RKO (cell line): ENCODE data around the gene CALM3.
A peak's percentile ranks its signal among the peaks of the same experiment; 100 is the strongest.

Experiments
- DNase-seq: peaks from one replicate; pipeline ENCODE4 v3.0.0-alpha.2; 2016; ENCODE audit warnings: low spot score

CALM3 gene

DNA sequence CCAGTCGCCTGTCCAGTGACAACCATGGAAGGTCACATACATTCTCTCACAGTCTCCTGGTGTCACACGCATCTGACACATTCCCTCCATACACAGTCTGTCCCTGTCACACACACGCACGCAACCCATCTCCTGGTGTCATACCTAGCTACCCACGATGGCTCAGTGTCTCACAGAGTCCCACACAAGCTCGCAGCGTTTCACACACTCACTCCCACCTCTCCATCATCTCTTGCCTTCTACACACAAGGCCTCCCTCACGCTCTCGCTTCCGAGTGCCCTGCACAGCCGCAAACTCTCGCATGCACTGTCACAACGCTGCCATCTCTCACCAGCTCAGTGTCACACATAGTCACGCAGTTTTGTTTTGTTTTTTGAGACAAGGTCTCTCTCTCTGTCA lies 36.1 kb downstream of the CALM3 start:
- DNase-seq, result no peak

DNA sequence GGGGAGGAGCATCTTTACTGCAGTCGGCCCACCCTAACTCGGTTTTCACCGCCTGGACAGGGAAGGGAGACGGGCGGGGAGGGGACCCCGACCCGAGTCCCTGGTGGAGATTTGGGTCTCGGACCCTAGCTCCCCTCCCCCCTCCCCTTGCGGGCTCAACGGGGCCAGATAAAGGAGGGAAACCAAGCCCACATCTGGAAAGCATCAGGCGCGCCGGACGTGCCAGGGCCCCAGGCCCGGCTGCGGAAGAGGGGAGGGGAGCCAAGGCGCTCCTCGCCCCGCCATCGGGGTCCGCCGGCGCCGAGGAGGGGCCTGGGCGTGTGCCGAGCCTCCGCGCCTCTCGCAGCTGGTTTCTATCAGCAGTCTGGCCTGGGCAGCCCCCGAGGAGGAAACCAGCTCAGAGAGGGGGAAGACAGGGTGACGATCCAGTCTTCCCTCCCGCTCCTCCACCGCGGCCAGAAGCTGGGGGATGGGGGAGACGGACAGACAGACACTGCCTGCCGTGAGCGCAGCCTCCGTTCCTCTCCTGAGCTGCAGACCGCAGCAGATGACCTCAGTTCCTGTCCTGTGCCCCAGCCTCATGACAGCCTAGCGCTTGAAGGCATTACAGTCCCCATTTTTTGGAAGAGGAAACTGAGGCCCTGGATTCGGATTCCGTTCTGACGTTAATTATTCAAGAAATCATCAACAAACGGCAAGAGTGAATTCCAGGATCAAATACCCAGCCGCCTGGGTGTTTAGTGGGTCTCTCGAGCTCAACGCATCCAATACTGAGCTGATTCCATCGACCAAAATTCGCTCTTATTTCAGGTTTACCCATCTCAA lies 38.4 kb downstream of the CALM3 start:
- DNase-seq, result no peak

DNA sequence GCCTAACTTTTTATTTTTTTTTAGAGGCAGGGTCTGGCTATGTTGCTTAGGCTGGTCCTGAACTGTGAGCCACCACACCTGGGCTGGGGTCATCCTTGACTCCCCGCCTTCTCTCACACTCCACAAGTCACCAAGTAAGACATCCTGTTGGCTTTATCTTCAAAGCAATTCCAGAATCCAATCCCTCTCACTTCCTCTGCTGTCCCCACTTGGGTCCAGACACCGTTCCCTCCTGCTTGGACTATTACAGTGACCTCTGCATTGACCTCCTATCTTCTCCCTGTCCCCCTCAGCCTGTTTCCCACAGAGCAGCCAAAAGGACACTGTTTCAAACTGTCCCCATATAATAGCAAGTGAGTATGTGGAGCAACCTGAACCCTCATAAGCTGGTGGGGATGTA lies 39.5 kb downstream of the CALM3 start:
- DNase-seq, result no peak

DNA sequence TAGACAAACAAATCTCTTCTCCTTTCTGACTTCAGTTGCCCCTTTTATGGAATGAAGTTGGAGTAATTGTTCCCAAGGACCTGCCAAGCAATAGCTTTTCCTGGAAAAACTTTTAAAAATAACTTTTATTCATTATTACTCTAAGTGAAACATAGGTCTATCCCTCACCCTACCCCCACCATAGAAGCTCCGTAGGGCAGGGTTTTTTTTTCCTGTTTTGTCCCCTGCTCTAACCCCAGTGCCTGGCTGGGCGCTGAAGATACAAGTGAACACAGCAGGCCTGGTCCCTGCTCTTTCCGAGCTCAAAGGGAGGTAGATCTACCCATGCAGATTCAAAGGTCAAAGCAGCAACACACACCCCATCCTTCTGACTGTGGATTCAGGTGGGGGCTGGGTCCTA lies 43.6 kb downstream of the CALM3 start:
- DNase-seq, result no peak

DNA sequence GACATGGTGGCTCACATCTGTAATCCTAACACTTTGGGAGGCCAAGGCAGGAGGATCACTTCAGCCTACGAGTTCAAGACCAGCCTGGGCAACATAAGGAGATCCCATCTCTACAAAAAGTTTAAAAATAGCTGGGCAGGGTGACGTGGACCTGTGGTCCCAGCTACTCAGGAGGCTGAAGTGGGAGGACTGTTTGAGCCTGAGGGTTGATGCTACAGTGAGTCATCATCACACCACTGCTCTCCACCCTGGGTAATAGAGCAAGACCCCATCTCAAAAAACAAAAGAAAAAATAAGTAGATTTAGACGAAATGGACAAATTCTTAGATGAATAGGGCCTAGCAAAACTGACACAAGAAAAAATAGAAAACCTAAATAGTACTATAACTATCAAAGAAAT lies 45.3 kb downstream of the CALM3 start:
- no peak for DNase-seq

DNA sequence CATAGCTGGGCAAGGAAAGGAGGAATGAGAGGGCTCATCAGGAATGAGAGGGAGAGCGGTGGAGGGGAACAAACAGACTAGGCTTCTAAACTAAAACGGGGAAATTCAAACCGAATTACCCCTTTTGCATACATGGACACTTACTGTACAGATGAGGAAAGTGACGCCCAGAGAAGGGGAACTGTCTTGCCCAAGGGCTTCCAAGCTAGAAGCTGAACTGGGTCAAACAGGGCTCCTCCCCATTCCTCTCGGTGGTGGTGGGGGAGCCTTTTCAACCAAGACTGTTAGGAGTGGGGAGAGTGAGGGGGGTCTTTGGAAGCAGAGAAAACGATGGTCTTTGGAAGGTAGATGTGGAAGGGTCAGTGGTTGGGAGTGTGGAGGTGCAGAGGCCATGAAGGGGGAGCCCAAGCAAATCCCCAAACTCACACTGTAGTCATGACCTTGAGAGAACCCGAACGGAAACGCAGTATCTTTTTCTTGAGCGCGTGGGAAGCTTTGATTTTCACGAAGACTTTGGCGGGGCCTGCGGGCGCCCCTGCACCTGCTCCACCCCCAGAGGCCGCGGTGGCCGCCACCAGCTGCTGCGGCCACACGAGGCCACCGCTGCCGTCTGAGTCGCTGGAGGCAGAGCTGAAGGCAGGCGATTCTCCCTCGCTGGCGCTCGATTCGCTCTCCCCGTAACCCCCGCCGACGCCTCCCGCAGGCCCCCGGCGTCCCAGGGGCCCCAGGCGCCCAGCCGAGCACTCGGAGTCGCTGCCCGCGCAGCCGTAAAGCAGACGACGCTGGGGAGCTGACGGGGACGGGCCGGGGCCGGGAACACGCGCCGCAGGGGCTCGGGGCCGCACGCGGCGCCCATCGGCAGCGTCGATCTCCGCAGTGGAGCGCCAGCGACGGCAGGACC lies 47.2 kb downstream of the CALM3 start:
- DNase-seq, result no peak

DNA sequence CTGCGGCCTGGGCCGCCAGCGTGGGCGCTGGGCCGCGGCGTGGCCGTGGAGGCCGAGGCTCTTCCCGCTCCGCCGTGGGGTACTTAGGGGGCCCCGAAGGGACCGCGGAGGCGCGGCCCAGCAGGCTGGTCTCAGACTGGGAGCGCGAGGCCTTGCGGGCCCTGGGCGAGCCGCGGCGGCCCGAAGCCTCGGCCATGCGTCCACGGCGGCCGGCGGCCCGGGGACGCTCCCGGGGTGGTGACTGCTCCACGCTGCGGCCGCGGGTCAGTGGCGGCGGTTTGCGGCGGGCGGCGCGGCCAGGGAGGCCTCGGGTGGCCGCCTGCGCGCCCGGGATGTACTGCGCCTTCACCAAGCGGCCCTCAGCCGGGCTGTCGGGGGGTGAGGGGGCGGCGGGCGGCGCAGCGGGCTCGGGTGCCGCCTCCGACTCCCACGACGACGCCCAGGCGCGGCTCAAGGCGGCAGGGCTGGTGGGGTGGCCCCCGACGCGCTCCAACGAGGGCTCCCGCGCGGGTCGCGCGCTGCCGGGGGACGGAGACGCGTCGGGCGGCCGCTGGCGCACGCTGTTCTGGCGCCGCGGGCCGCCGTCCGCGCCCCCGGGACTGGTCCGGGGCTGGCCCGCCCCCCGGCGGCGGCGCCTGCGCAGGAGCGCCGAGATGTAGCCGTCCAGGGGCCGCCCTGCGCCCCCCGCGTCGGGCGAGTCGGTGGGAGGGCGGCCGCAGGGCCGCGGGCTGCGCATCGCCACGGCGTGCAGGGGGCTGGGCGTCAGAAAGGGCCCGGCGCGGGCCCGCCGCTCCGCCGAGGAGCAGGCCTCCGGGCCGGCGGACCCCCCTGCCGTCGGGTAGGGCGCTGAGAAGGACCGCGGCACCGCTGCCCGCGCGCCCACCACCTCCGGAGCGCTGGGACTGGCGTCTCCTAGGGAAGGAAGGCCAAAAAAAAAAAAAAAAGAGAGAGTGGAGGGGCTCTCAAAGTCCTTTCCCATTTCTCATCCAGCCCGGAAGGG lies 48.1 kb downstream of the CALM3 start:
- DNase-seq, result no peak

DNA sequence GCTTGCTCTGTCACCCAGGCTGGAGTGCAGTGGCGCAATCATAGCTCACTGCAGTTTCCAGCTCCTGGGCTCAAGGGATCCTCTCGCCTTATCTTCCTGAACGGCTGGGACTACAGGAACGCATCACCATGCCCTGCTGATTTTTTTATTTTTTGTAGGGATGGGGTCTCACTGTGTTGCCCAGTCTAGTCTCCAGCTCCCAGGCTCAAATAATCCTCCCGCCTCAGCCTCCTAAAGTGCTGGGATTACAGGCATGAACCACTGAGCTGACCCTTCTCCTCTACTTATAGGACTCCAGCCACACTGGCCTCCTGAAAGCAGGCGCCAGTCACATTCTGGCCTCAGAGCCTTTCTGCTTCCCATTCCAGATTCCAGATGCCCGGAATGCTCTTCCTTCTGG lies 49.3 kb downstream of the CALM3 start:
- DNase-seq, result no peak

DNA sequence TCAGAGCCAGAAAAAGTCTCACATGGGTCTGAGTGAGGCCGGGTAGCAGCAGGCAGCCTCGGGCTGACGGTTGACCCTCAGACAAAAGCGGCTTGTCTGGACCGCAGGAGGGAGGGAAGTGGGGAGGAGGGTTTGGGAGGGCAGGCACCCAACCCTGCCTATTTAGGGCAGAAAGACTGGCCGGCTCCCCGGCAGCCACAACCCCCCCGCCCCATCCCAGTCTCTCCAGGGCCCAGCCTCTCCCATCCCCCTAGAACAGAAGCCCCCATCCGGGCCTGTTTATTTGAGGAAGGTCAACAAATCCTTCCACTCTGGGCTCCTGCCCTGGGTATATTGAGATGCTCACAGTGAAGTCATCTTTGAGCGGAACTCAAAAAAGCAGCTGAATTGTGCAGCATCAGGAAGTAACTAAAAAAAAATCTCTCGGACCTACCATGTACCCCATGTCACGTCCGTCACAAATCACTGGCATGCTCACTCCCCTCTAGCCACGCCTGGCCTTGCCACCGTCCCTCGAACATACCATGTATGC lies 53.6 kb downstream of the CALM3 start:
- DNase-seq, result no peak

DNA sequence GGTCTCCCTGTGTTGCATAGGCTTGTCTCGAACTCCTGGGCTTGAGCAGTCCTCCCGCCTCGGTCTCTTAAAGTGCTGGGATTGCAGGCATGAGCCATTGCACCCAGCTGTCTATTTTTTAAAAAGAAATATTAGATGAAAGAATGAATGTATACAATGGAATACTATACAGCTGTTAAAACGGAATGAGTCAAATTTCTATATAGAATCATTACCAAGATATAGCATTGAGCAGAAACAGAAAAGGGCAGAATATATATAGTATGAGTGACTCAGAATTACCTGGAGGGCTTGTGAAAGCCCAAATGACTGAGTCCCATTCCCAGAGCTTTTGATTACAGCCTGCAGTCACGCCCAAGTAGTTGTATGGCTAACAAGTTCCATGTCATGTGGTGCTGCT lies 55.4 kb downstream of the CALM3 start:
- no peak for DNase-seq

DNA sequence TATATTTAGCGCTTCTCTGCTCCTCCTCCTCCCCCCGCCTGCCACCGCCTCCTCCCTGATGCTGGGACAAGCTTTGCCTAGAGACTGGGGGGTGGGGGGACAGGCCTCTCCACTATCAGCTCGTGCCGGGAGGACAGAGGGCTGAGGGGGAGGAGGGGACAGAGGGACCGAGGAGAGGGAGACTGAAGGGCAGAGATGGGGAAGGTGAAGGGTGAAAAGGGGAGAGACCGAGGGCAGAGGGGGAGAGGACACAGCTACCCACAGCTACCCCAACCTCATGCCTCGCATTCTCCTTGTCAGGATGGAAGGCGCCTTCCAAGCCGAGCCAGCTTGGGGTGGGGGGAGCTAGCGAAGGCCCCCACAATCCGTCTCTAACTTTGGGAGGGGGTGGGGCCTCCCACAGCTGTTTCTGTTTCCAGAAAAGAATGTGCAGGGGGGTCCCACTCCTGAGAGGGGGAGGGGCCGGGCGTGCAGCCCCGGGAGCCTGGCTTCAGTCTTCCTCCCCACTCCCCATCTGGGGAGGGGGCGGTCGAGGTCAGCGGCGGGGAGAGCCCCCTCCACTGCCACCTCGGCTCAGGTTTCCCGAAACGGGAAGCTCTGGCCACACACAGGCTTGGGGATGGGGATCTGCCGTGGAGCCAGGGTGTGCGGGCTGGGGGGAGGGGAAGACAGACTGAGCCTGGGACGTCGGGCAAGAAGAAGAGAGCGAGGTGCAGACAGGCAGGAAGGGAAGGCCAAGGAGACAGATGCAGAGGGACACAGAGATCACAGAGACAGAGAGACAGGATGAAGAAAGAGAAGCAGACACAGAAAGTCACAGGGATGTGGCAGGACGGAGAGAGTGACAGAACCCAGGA lies 58.2 kb downstream of the CALM3 start:
- DNase-seq, result no peak

DNA sequence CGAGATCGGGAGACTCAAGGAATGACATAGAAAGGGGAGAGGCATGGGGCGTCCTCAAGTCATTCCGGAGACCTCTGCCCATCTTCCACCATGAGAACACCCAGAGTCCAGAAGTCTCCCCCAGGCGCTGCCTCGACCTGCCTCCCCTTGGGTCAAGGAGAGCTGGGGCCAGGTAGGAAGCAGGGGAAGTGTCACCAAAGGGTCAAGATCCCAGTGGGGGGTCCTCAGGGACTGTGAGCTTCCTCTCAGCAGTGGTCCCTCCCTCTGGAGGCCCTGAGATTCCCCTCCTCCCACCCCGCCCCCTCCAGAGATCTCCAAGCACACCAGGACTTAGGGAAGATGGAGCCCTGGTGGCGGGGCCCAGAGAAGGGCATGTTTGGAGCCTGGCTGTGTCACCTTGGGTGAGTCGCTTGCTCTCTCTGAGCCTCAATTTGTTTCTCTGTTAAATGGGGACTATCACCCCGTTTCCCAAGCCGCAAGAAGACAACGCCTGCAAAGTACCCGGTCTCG lies 58.9 kb downstream of the CALM3 start:
- peak; percentile 35 for DNase-seq
